GM10847 (cell line): ENCODE data around the gene ARHGAP44.

ENCODE experiments used
- POLR2A ChIP-seq: IDR thresholded peaks from 2 replicates; pipeline ENCODE4 v1.6.1; 2011; ENCODE audit not compliant: insufficient read length; ENCODE audit errors: extremely low read depth

The ARHGAP44 gene

DNA sequence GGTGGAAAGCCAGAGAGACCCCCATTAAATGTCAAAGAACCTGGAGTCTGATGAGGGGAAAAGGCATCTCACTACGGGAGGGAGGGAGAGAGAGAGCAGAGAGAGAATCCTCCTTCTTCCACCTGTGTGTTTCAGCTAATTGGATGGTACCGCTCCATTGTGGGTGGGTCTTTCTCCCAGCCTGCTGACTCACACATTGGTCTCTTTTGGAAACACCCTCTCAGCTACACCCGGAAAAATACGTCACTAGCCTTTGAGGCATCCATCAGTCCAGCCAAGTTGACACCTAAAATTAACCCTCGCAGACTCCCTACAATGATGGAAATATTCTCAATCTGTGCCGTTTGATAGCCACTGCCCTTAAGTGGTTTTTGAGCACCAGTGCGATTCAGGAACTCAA, 128.1 kb downstream of the ARHGAP44 start:
- TF ChIP-seq POLR2A: no peak

DNA sequence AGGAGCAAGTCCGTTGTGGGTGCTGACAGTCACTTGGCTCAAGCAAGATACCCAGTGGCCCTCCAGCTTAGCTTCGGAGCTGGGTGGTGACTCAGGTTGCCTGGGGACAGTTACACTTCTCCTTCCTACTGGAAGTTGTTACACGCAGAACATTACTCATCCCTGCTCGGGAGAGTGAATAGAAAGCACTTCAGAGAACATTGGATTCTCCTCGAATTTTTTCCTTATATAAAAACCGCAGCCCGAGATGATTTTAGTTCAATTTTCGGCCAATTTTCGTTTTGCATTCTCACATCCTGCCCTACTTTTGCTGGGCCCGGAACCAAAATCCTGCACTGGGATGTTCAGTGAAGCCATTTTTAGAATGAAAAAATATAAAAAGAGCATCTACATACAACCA, 128.8 kb downstream of the ARHGAP44 start:
- TF ChIP-seq POLR2A: no peak

DNA sequence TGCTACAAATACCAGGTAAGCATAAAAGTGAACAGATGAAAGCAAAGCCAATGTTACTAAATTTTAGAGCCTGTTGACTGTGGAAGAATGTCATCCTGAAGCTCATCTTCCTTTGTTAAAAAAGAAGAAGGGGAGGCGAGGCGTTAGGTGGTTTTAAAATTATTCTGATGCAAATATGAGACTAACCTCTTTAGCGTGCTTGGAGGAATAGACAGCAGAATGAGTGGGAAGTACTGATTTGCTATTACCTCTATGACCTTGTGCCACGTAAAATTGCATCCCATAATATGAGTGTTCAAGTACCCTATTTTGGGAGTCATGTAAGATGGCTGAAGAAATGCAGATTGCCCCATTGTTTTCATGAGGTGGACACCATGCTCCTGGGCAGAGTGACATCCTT, 132.8 kb downstream of the ARHGAP44 start:
- TF ChIP-seq POLR2A: no peak

DNA sequence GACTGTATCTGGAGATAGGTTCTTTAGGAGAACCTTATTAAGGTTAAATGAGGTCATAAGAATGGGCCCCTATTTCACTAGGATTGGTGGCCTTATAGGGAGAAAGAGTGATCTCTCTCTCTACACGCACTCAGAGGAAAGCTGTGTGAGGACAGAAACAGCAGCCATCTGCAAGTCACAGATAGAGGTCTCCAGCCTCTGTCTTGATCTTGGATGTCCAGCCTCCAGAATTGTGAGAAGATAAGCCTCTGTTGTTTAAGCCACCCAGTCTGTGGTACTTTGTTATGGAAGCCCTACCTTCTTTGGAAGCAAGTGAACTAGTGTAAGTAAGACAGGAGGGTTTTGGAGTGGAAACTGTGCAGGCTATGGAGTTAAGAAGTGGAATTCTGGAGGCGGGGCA, 135.3 kb downstream of the ARHGAP44 start:
- no peak for TF ChIP-seq POLR2A

- no peak for TF ChIP-seq POLR2A
Measured at GRCh38 chr17:12927001-12927400, 137.7 kb downstream of the ARHGAP44 start.

GRCh38 chr17:12927541-12928425, 138.5 kb downstream of the ARHGAP44 start:
- TF ChIP-seq POLR2A: no peak

- no peak for TF ChIP-seq POLR2A
Measured at GRCh38 chr17:12928736-12929135, 139.4 kb downstream of the ARHGAP44 start.

DNA sequence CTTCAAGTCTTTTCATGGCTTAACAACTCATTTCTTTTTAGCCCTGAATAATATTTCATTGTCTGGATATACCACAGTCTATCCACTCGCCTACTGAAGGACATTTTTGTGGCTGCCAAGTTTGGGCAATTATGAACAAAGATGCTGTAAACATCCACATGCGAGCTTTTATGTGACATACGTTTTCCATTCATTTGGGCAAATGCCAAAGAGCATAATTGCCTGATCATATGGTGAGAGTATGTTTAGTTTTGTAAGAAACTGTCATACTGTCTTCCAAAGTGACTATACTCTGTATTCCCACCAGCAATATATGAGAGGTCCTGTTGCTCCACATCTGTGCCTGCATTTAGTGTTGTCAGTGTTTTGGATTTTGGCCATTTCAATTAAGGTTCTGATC, 147.2 kb downstream of the ARHGAP44 start:
- TF ChIP-seq POLR2A: no peak

DNA sequence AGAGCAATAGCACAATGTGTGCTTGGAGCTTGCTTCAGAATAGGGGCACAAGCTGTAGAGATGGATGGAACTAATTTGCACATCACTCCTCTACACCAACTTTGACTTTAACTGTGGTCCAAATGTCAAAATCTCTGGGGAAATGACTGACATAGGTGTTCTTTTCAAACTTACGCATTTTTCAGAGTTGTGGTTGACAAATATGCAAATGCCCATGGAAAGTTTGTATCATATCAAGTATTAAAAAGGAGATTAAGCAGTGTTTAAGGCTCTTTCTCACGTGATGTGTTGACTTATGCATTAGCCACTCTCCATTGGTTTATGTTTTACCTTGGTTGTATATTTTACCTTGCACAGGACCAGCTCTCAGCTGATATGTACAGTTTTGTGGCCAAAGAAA, 151.4 kb downstream of the ARHGAP44 start:
- TF ChIP-seq POLR2A: no peak

DNA sequence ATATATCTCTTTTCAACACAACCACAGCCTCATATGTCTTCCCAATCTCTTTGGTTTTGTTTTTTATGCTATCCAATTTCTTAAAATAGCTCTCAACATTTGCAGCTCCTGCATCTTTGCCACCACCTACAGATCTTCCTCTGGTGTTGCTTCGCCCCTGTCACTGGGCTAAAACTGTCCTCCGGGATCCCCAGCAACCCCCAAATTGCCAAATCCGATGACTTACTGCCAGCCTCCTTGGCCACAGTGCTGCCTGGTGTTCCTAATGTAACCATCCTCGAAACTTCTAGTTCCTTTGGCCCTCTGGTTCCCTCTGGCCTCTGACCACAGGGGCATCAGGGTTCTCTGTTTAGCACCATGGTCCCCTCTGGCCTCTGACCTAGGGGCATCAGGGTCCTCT, 157.7 kb downstream of the ARHGAP44 start:
- TF ChIP-seq POLR2A: no peak

GRCh38 chr17:12952012-12952411, 162.7 kb downstream of the ARHGAP44 start:
- TF ChIP-seq POLR2A: no peak

DNA sequence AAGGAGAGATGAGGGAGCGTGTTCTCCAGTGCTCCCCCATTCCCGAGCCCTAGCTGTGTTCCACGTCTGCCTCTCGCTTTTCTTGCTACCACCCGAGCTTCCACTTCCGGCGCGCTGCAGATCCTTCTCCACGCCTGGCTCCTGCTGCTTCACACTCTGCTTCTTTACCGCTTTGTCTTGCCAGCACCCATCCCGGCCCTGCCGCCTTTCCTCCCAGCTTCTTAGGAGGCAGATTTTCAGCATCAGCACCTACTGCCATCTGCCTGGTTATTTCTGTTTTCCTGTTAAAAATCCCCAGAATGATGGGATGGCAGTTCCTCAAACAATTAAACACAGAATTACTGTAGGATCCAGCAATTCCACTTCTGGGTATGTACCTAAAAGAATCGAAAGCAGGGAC, 163.9 kb downstream of the ARHGAP44 start:
- no peak for TF ChIP-seq POLR2A

- no peak for TF ChIP-seq POLR2A
Measured at GRCh38 chr17:12955521-12955920, 166.2 kb downstream of the ARHGAP44 start.

GRCh38 chr17:12958786-12959185, 169.5 kb downstream of the ARHGAP44 start:
- TF ChIP-seq POLR2A: no peak

- no peak for TF ChIP-seq POLR2A
Measured at GRCh38 chr17:12959441-12959840, 170.1 kb downstream of the ARHGAP44 start.

DNA sequence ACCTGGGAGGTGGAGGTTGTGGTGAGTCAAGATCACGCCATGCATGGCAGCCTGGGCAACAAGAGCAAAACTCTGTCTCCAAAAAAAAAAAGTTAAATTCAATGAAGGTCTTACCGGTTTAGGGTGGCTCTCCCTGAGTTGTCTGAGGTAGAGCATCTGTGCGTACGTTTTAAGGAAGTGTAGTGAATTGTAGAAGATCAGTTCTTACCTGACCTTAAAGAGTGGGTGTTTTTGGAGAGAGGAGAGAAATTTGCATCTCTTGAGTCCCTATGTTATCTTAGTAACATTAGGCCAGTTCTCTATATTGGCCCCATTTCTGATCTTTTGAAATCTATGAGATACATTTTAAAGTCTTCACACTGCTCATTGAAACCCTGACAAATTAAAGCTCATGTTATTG, 172.4 kb downstream of the ARHGAP44 start:
- no peak for TF ChIP-seq POLR2A

DNA sequence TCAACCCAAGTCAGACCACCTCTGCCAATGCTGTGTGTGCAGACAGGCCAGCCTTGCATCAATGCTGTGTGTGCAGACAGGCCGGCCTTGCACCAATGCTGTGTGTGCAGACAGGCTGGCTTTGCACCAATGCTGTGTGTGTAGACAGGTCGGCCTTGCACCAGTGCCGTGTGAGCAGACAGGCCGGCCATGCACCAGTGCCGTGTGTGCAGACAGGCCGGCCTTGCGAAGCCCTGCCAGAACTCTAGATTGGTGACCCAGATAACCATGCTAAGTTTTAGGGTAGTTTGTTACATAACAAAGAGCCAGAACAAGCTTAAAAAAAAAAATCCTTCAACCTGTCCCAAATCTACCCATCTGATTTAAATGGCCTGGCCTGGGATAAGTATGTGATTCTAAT, 174.2 kb downstream of the ARHGAP44 start:
- TF ChIP-seq POLR2A: no peak
